AML-193 (cell line): ENCODE results near the gene FAM72B.
A peak's percentile ranks its signal among the peaks of the same experiment; 100 is the strongest.
"Not testable (repeated sequence)": the region's sequence is repeated elsewhere in the genome, so short reads cannot be mapped to it uniquely, and the experiment has no call there.

Source experiments
- DNase-seq, 2 experiments: peaks; one replicate each; lab custom pipeline; 2025; lab: John Stamatoyannopoulos, UW

The FAM72B gene

GRCh38 chr1:121184290-121185127 is at the start of gene FAM72B, which contains the start of gene SRGAP2C:
Gene FAM72B, minus strand, starts transcription at chr1:121184340. Its CDS starts 851 bp downstream, at chr1:121183489.
Gene SRGAP2C, plus strand, starts transcription at chr1:121184975. Its CDS starts 2,472 bp downstream, at chr1:121187447.
- peak; percentile 88 for DNase-seq

GRCh38 chr1:121232445-121233125 is 48.4 kb upstream of the FAM72B start:
- DNase-seq: not testable (repeated sequence)

GRCh38 chr1:121230636-121231035 is 46.5 kb upstream of the FAM72B start:
- not testable (repeated sequence) for DNase-seq

DNA sequence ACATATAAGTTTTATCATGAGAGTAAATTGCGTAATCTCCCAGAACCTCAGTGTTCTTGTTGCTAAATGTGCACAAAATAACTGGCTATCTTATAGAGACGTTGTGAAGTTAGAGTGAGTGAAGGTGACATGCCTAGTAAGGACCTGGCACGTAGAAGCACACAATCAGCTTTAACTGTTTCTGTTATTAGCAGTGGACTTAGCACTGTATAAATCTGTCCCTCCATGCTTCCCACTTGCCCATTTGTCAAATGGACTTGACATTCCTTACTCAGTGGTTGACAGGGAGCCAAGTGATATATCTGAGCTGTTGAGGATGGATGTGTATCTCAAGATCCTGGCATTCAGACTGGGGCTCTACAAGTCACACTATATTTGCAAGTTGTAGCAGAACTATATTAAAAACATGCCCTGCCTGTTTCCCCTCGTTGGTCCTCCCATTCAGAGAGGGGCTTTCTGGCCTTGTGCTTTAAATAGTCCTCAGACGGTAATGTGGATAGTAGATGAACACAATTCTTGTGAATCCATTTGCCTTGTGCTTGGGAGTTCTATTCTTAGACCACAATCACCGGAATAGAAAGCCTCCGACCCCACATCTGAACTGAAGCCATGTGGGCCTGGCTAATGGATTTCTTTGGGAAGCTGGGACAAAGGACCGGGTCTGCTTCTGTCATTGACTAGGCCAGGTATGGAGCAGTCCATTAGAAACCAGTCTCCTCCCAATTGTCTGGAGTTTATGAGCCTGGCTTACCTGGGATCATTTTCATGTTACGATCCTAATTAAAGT is 43.6 kb upstream of the FAM72B start:
- not testable (repeated sequence) for DNase-seq

DNA sequence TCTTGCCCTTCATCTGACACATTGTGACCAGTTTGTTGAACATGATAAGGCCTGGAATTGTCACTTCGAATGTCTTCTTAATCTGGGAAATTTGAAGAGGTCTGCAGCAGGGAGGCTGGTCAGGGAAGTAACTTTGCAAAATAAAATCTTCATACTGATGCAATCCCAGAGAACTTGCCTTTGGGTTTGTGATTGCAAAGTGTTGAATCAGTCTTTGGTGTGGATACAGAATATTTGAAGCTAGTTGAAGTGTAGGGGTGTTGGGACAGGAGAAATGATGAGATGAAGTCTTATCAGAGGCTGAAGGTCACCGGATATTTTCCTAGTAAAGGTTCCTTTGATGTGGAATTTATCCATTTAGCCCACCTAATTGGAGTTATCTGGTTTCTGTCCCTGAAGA is 42.8 kb upstream of the FAM72B start:
- DNase-seq: not testable (repeated sequence)

DNA sequence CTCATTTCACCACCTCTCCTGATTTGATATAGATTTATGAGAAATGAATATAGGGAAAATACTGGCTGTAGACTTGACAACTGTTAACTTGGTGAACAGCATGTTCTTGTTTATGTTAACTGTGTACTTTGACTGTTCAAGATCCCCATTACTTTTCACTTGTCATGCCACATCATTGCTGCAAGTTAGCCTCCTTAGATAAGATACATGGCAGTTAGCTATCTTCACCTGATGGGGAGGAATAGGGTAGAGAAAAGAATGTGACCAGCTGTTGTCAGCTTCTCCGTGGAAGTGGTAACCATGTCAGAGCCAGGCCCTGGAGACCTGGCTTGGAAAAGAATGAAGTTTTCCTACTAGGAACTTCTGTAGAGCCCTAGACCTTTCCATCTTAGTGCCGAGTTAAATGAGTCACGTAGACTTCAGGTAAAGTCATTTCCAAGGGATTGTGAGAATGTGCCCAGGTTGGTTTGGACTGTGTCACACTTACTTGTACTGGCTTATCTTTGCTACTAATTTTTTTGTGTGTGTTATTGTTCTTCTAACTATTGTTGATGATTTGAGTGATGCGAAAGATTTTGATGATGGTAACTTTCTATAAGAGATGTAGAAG is 42.3 kb upstream of the FAM72B start:
- not testable (repeated sequence) for DNase-seq

DNA sequence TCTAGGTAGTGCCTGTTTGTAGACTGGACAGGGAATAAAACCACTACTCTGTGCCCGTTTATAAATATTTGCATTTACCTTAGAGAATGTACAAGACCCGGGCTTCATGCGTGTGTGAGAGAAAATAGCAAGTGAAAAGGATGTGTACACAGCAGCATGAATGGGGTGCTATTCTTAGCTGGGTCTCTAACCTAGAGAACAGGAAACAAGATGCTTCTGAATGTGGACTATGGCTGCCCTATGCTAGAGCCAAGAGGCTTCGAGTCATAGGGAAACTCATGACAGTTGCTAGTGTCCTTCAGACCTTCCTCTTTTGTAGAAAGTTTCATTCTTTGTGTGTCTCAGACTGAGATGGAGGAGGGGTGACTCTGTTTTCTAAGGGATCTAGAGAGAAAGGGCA is 40.6 kb upstream of the FAM72B start:
- not testable (repeated sequence) for DNase-seq

- DNase-seq: not testable (repeated sequence)
These were observed 37.6 kb upstream of the FAM72B start for GRCh38 chr1:121221770-121222169.

DNA sequence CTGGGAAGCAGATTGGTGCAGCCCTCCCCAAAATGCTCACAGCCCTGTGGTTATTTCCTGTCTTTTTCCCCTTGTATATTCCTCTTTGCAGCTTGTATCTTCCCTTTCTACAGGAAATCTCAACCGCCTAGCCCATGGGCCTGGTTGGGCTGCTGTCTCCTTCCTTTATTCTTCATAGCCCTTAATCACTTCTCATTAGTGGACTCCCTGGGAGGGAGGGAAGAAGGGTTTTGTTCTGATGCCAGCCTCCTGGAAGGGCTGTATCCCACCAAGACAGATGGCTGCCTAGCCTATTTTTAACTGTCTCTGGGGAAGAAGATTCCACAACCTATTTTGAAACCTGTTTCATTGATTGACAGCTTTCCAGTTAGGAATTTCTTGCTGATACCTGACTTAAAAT is 32.5 kb upstream of the FAM72B start:
- not testable (repeated sequence) for DNase-seq

DNA sequence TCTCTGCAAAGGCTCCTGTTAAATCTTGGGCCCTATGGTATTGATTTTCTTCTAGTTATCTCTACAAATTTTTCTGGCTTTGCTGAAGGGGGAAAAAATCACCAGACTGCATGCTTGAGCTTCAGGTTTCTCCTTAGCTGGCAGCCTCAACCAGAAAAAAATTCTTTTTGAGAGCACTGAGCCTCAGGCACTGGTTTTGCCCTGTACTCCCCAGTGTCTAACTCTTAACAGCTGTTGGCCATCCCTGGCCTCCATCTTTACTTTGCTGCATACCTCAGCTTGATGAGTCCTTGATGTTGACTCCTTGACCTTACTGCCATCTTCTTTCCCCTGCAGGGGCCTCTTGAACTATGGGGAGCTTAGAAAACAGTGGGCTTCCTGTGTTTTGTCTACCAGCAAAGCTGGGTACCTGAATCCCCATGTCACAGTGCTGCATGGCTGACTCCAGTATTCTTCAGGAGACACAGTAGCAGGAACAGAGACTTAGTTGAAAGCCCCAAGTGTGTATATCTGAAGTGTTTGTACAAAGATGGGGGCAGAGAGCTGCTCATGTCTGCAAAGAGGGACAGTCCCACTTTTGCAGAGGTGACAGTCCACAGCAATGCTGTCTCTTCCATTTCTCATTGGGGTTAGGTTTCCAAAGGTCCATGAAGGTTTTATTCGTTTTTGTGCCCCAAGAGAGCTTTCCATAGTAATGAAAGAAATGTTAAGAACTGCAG is 31.7 kb upstream of the FAM72B start:
- DNase-seq: not testable (repeated sequence)

- DNase-seq: not testable (repeated sequence)
These were observed 30.5 kb upstream of the FAM72B start for GRCh38 chr1:121214544-121215156.

GRCh38 chr1:121213491-121213890 is 29.4 kb upstream of the FAM72B start:
- DNase-seq: not testable (repeated sequence)

GRCh38 chr1:121210778-121211177 is 26.6 kb upstream of the FAM72B start:
- not testable (repeated sequence) for DNase-seq

DNA sequence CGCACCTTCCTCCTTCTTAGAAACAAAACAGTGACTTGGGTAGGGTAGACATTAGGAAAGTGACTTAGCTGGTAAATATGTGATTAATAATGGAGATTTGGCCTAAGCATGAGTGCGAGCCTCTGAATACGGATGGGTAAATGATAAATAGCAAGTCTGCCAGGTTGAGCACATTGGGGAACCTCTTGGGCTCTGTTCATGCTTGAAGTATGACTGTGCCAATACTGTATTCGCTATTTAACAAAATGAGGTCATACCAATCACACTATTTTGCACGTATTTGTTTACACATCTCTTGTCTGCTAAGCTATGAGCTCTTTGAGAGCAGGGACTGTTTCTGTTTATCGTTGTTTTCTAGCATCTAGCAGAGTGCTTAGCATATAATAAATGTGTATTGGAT is 24.2 kb upstream of the FAM72B start:
- not testable (repeated sequence) for DNase-seq

GRCh38 chr1:121207328-121207727 is 23.2 kb upstream of the FAM72B start:
- DNase-seq: not testable (repeated sequence)

DNA sequence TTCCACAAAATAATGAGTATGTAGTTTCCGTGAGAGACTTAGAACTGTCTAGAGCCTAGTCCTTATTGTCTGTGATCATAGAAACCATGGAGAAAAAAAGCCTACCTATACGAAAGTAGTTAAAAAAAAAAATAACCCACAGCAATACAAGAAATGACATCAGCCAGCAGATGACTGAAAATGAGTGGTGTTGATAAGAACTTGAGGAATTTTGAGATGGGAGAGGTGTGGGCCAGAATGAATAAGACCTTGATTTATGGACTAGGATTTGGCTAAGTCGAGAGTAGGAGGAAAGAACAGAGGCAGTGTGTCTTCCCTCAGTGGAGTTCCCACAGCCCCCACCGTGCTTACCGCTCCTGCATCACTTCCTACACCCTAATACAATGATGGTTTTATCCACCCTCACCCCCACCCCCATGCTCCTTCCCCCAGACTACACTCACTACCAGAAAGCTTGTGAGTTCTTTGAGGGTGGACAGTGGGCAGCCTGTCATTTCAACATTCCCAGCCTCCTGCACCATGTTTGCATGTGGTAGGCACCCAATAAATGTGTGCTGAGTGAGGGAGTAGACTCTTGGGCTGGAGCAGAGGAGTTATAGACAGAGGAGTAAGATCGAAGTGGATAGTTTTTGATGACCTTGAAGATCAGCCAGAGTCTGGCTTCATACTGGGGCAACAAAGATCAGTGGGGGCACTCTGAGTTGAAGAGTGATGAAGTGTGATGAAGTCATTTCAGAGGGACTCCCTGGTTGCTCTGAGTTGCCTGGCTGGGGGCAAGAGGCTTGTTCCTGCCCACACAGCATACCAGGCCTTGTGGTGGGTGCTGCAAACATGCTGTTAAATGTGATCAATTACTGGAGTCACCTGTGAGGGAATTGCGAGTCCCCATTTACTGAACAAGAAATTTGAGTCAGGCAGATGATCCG is 21.9 kb upstream of the FAM72B start:
- DNase-seq: not testable (repeated sequence)

GRCh38 chr1:121202986-121203385 is 18.8 kb upstream of the FAM72B start:
- not testable (repeated sequence) for DNase-seq

- DNase-seq: not testable (repeated sequence)
These were observed 17.1 kb upstream of the FAM72B start for GRCh38 chr1:121200985-121201981.
